Liver (tissue), 9 donors: ENCODE results near the gene TAMALIN. TPM values are rescaled to one million over a fixed set of nuclear protein-coding genes. Genes with fewer than 3 reads are reported as not detected.

Experiments used
- DNase-seq: peaks from one replicate; pipeline ENCODE4 v3.0.0-alpha.2; 2017; ENCODE audit warnings: low spot score
- H3K27ac ChIP-seq, 2 donors: one replicate each; pipeline ENCODE4 v1.7.0; 2013; ENCODE audit warnings: inconsistent platforms in 2 of 2, low read length in 2 of 2, control low read depth in 1 of 2, low read depth in 1 of 2, mild to moderate bottlenecking in 1 of 2
- H3K27me3 ChIP-seq, 4 donors: one replicate each; pipeline versions ENCODE4 v1.6.1 to v1.7.0; 2013; ENCODE audit warnings: low read length in 3 of 4, inconsistent platforms in 1 of 4, mild to moderate bottlenecking in 1 of 4, moderate library complexity in 1 of 4; ENCODE audit not compliant: control insufficient read depth in 4 of 4, insufficient read depth in 4 of 4
- H3K36me3 ChIP-seq, 4 donors: one replicate each; pipeline versions ENCODE4 v1.6.1 to v1.7.0; 2013; ENCODE audit warnings: low read length in 3 of 4, mild to moderate bottlenecking in 3 of 4, low read depth in 1 of 4, moderate library complexity in 1 of 4; ENCODE audit not compliant: control insufficient read depth in 4 of 4, insufficient read depth in 3 of 4
- H3K4me1 ChIP-seq, 4 donors: one replicate each; pipeline versions ENCODE4 v1.6.1 to v1.7.0; 2013; ENCODE audit warnings: low read length in 3 of 4, mild to moderate bottlenecking in 3 of 4, moderate library complexity in 1 of 4; ENCODE audit not compliant: control insufficient read depth in 4 of 4, insufficient read depth in 4 of 4
- H3K4me3 ChIP-seq, 3 donors: one replicate each; pipeline versions ENCODE4 v1.6.1 to v1.7.0; 2013; ENCODE audit warnings: low read length in 3 of 3, control low read depth in 1 of 3, low read depth in 1 of 3, mild to moderate bottlenecking in 1 of 3
- H3K9ac ChIP-seq, 2 donors: one replicate each; pipeline ENCODE4 v1.7.0; 2013; ENCODE audit warnings: low read length in 2 of 2, mild to moderate bottlenecking in 2 of 2, moderate library complexity in 2 of 2, control low read depth in 1 of 2, low read depth in 1 of 2
- H3K9me3 ChIP-seq, 4 donors: one replicate each; pipeline versions ENCODE4 v1.6.1 to v1.7.0; 2013; ENCODE audit warnings: low read length in 3 of 4; ENCODE audit not compliant: control insufficient read depth in 4 of 4
- ATF3 ChIP-seq: IDR thresholded peaks from 2 replicates; pipeline ENCODE4 v1.6.1; 2016; ENCODE audit warnings: antibody characterized with exemption
- CTCF ChIP-seq: fragments of 150-350 bp; IDR thresholded peaks from 2 replicates; pipeline ENCODE4 v1.5.1; 2017; ENCODE audit warnings: improper control_type of control experiment, low read depth, low read length; ENCODE audit not compliant: missing input control
- FOXA1 ChIP-seq: IDR thresholded peaks from 2 replicates; pipeline ENCODE4 v1.6.1; 2016; ENCODE audit warnings: antibody characterized with exemption
- FOXA2 ChIP-seq: IDR thresholded peaks from 2 replicates; pipeline ENCODE4 v1.6.1; 2016; ENCODE audit warnings: antibody characterized with exemption
- GABPA ChIP-seq, 2 donors: IDR thresholded peaks in 1 of 2; conservative IDR thresholded peaks in 1 of 2; 2 replicates each; pipeline ENCODE4 v1.6.1; 2016; ENCODE audit warnings: antibody characterized with exemption in 2 of 2, mild to moderate bottlenecking in 1 of 2, moderate library complexity in 1 of 2
- HNF4A ChIP-seq, 2 donors: conservative IDR thresholded peaks; 2 replicates each; pipeline ENCODE4 v1.6.1; 2016; ENCODE audit warnings: antibody characterized with exemption in 2 of 2, mild to moderate bottlenecking in 2 of 2
- HNF4G ChIP-seq: IDR thresholded peaks from 2 replicates; pipeline ENCODE4 v1.6.1; 2016; ENCODE audit warnings: antibody characterized with exemption
- NR2F2 ChIP-seq: IDR thresholded peaks from 2 replicates; pipeline ENCODE4 v1.6.1; 2016; ENCODE audit warnings: antibody characterized with exemption
- REST ChIP-seq: IDR thresholded peaks from 2 replicates; pipeline ENCODE4 v1.6.1; 2016; ENCODE audit warnings: antibody characterized with exemption, mild to moderate bottlenecking
- RXRA ChIP-seq, 2 donors: IDR thresholded peaks; 2 replicates each; pipeline ENCODE4 v1.6.1; 2017 to 2018; ENCODE audit warnings: antibody characterized with exemption in 2 of 2, mild to moderate bottlenecking in 1 of 2
- SP1 ChIP-seq: IDR thresholded peaks from 2 replicates; pipeline ENCODE4 v1.6.1; 2018; ENCODE audit warnings: antibody characterized with exemption, mild to moderate bottlenecking
- TAF1 ChIP-seq: conservative IDR thresholded peaks from 2 replicates; pipeline ENCODE4 v1.6.1; 2016; ENCODE audit warnings: antibody characterized with exemption, mild to moderate bottlenecking
- ZBTB33 ChIP-seq: IDR thresholded peaks from 2 replicates; pipeline ENCODE4 v1.6.1; 2016; ENCODE audit warnings: antibody characterized with exemption
- WGBS: extraction: QIAGEN DNeasy Blood & Tissue Kit; methylation state at CpG from one replicate; pipeline ENCODE4 v1.1.7; 2013; 5-methylcytosine and 5-hydroxymethylcytosine counted together
- polyA plus RNA-seq, 2 donors: library from polyadenylated mRNA; stranded (reverse) in 1 of 2; unstranded in 1 of 2; fragments of 200-250 nt in 1 of 2; fragments of >200 nt in 1 of 2; fragmentation: Nextera tagmentation in 1 of 2; extraction: Ambion mirVana in 1 of 2; gene quantifications; one replicate each; pipeline versions ENCODE4 v1.2.1 to v1.2.3, GENCODE V29; 2013 to 2015
- total RNA-seq, 2 donors: library from RNA; depleted of rRNA; stranded (reverse); fragments of >200 nt; gene quantifications; one replicate each; pipeline ENCODE4 v1.2.3, GENCODE V29; 2014
- donor health status: healthy.
- donor health status: healthy.
- donor health status: healthy.
- donor health status: healthy.
- donor health status: healthy.

The TAMALIN gene
- total and polyA plus RNA-seq, 4 donors, result 1.1 to 9.9 (median 2.5) TPM

GRCh38 chr12:52033446-52034140 lies 26.8 kb downstream of the TAMALIN start:
- Histone ChIP-seq H3K4me1 (peaks cover 0 to 12% (median 7%) of the 10 kb centered on the region in 4 donors), H3K4me3 (peak overlapping the region in 2 of 3 donors; percentile 19 to 28)

More at GRCh38 chr12:52033446-52034140, 26.8 kb downstream of the TAMALIN start:
- Histone ChIP-seq H3K9ac (peak overlapping the region; percentile 80 to 92), H3K27me3 (no peaks in the 10 kb centered on the region), H3K9me3 (no peaks in the 10 kb centered on the region), H3K27ac (peak overlapping the region; percentile 77 to 81), H3K36me3 (no peaks in the 10 kb centered on the region)
- no peak for DNase-seq
- WGBS, result 80% methylated on average over 13 of the region's 13 CpGs
- TF ChIP-seq FOXA2 (no peak), SP1 (no peak), REST (no peak), ATF3 (no peak), CTCF (no peak), NR2F2 (no peak), GABPA (IDR thresholded peaks at IDR 0.05 in 1 of 2, conservative IDR thresholded peaks at IDR 0.05 in 1 of 2) (no peak), HNF4A (conservative IDR thresholded peaks at IDR 0.05) (no peak), RXRA (IDR thresholded peaks at IDR 0.05) (no peak), FOXA1 (no peak), ZBTB33 (no peak), TAF1 (no peak), HNF4G (no peak)
